Activated CD8-positive, alpha-beta memory T cell treated with anti-CD3 and anti-CD28 coated beads for 1 hour (primary cell): ENCODE results near the gene EPB41.

Experiments used
- DNase-seq, 2 donors: peaks; one replicate each; pipeline ENCODE4 v3.0.0-alpha.2; 2020; ENCODE audit warnings: low read depth in 1 of 2; ENCODE audit errors: extremely low read depth in 1 of 2

Gene EPB41

GRCh38 chr1:29162025-29162424, 247.7 kb downstream of the EPB41 start:
- no peak for DNase-seq

DNA sequence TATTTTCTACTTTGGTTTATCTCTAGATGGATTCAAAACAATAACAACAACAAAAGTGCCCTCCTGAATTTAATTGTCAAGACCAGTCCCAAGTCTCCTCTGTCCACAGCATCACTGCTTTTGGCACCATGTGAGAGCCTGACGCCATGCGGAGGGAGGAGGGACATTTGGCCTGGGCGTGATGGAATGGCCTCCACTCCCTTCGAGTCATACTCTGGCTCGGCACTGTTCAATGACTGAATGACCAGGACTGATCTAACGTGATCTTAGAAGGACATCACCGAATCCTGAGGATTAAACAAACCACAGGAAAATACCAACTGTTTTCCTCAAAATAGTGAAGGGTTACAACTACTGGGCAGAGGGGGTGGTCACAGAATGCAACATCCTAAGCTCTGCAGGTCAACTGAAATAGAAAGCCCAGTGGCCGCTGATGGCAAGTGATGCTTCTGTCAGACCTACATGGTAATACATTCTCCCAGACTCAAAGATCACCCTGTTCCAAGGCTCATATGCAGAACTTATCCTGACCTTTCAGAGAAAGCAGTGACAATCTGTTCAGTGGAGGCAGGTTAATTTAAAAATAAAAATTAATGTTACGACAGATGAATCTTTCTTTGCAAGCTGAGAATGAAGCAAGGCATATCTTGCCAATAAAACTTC, 248.2 kb downstream of the EPB41 start:
- DNase-seq = no peak

GRCh38 chr1:29164588-29164987, 250.2 kb downstream of the EPB41 start:
- no peak for DNase-seq

DNA sequence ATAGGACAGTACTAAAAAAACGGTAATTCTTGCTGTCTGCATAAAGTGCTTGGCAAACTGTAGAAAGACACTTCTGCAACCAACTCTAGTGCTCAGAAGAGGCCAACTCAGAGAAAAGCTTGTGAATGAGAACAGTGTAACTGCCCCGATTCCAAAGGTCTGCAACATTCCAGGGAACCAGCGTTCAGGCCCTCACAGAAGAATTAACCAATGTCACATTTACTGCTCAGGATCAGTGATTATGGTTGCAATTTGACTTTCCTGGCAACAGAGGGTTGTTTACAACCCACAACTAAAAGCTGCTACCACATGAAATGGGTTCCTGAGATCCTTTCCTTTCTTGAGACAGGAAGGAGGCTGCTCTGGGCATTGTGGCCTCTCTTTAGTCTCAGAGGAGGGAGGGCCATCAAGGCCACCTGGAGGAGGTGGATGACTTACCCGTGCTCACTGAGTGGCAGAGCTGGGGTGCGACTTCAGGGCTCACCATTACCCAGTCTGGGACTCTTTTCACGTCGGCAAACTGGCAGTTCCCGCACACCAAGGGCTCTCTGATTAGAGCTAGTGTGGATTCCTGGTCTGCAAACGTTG, 252.0 kb downstream of the EPB41 start:
- no peak for DNase-seq

GRCh38 chr1:29167904-29168303, 253.5 kb downstream of the EPB41 start:
- no peak for DNase-seq
